Hepatocyte (in vitro differentiated cells): Measurements from ENCODE around the gene NFIA. TPM values are rescaled to one million over a fixed set of nuclear protein-coding genes. Genes with fewer than 3 reads are reported as not detected.

Source experiments
- DNase-seq: peaks from one replicate; pipeline ENCODE4 v3.0.0-alpha.2; 2016; ENCODE audit warnings: low spot score
- H2AFZ ChIP-seq: fragments of 200-600 bp; sonication (generic); 2 replicates; pipeline ENCODE4 v1.6.0; 2016; ENCODE audit warnings: antibody characterized with exemption, mild to moderate bottlenecking
- H3K27ac ChIP-seq: fragments of 200-600 bp; sonication (generic); 2 replicates; pipeline ENCODE4 v1.5.1; 2016; ENCODE audit warnings: mild to moderate bottlenecking
- H3K27me3 ChIP-seq: fragments of 200-600 bp; sonication (generic); 2 replicates; pipeline ENCODE4 v1.6.1; 2016
- H3K36me3 ChIP-seq: fragments of 200-600 bp; sonication (generic); replicated peaks from 2 replicates; pipeline ENCODE4 v1.5.1; 2016; ENCODE audit warnings: low read depth; ENCODE audit not compliant: insufficient read depth
- H3K4me1 ChIP-seq: fragments of 200-600 bp; sonication (generic); 2 replicates; pipeline ENCODE4 v1.5.1; 2016; ENCODE audit warnings: mild to moderate bottlenecking, moderate library complexity; ENCODE audit not compliant: insufficient read depth
- H3K4me2 ChIP-seq: fragments of 200-600 bp; sonication (generic); 2 replicates; pipeline ENCODE4 v1.6.0; 2016
- H3K4me3 ChIP-seq: fragments of 200-600 bp; sonication (generic); 2 replicates; pipeline ENCODE4 v1.5.1; 2016; ENCODE audit warnings: mild to moderate bottlenecking
- H3K79me2 ChIP-seq: fragments of 200-600 bp; sonication (generic); 2 replicates; pipeline ENCODE4 v1.6.0; 2017; ENCODE audit warnings: mild to moderate bottlenecking
- H3K9me2 ChIP-seq: fragments of 200-600 bp; sonication (generic); replicated peaks from 2 replicates; pipeline ENCODE4 v1.6.0; 2017; ENCODE audit warnings: mild to moderate bottlenecking; ENCODE audit not compliant: insufficient read depth
- H3K9me3 ChIP-seq: fragments of 200-600 bp; sonication (generic); 2 replicates; pipeline ENCODE4 v1.5.1; 2016; ENCODE audit warnings: low read depth, mild to moderate bottlenecking
- H4K20me1 ChIP-seq: fragments of 200-600 bp; sonication (generic); 2 replicates; pipeline ENCODE4 v1.6.0; 2016; ENCODE audit warnings: mild to moderate bottlenecking; ENCODE audit not compliant: insufficient read depth, poor library complexity, severe bottlenecking
- EZH2 ChIP-seq: fragments of 200-600 bp; sonication (generic); IDR thresholded peaks from 2 replicates; pipeline ENCODE4 v1.6.1; 2016; ENCODE audit warnings: antibody characterized with exemption, mild to moderate bottlenecking, borderline replicate concordance
- EZH2phosphoT487 ChIP-seq: fragments of 200-600 bp; sonication (generic); IDR thresholded peaks from one replicate; pipeline ENCODE4 v1.6.1; 2018; ENCODE audit warnings: antibody characterized with exemption, mild to moderate bottlenecking, low read depth, moderate library complexity; ENCODE audit not compliant: unreplicated experiment, severe bottlenecking
- WGBS: methylation state at CpG from one replicate; pipeline ENCODE4 v1.1.6; 2016; ENCODE audit warnings: low lambda C conversion rate; ENCODE audit errors: missing lambda C conversion rate; 5-methylcytosine and 5-hydroxymethylcytosine counted together
- polyA plus RNA-seq: library from polyadenylated mRNA; unstranded; fragments of >200 nt; fragmentation: Nextera tagmentation; extraction: Ambion mirVana; gene quantifications from 2 replicates; pipeline ENCODE4 v1.2.1, GENCODE V29; 2016
- total RNA-seq: library from RNA; depleted of rRNA; stranded (reverse); fragments of >200 nt; gene quantifications from 2 replicates; pipeline ENCODE4 v1.2.3, GENCODE V29; 2014
- TF ChIP-seq, protein P1 (sequence below): fragments of 200-600 bp; sonication (generic); IDR thresholded peaks from 2 replicates; pipeline ENCODE4 v1.5.1; 2016; ENCODE audit warnings: antibody characterized with exemption, mild to moderate bottlenecking; ENCODE audit not compliant: poor library complexity

Gene NFIA
- total and polyA plus RNA-seq, 2 experiments from 2014 or later = 15.1 to 18.2 TPM

DNA sequence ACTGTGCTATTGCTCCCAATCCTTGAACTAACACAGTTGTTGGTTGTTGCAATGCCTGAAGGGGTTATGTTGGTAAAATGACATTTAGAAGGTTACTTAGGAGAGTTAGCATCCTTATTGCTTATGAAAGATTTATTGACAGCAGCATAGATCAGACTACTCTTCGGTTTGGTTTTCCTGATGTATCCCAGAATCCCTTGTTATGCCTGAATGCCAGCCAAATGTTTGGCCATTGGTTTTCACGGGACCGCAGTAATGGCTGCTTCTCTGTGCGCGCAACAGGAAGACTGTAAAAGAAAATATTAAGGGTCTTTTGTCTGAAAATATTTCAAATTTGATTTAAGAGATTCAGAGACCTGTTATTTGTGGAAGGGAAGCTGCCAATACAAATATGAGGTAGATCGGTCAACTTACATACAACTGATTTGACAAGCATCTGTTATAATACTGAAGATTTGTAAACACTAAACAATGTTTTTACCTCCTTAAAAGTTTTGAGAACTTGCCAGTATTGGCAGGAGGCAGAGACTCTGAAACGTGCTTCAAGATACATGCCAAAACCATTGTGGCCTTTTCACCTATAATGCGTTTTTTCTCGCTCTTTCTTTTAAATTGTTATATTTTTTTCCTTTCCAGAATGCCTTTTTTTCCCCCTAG lies 8.3 kb downstream of the NFIA start:
- Histone ChIP-seq H3K27ac (no peak overlapping the region), H3K4me1 (no peaks in the 10 kb centered on the region)

DNA sequence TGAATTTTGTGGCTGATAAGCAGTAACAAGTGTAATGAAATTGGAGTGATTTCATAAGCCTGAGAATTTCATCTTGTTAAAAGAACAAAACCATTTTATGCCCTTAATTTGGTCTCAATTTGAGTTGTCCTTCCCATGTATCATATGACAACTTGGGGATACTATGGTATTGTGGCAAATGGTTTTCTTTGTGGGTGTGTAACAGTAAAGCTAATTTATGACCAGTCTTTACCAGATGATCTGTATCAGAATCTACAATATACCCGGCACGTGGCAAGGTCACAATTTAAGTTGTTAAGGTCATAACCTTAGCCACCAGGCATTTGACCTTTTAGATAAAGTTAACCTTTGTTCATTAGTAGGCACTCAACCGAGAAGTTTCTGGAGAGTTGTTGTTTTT lies 9.1 kb downstream of the NFIA start:
- no peak overlapping the region for H2AFZ ChIP-seq
- no peak for DNase-seq
- peaks cover 94% of the 10 kb centered on the region for H3K79me2 ChIP-seq
- H3K4me2 ChIP-seq = no peak overlapping the region
- no peaks in the 10 kb centered on the region for H3K9me3 ChIP-seq
- no peak overlapping the region for H3K4me3 ChIP-seq
- no peaks in the 10 kb centered on the region for H3K4me1 ChIP-seq
- TF ChIP-seq, protein P1, sequence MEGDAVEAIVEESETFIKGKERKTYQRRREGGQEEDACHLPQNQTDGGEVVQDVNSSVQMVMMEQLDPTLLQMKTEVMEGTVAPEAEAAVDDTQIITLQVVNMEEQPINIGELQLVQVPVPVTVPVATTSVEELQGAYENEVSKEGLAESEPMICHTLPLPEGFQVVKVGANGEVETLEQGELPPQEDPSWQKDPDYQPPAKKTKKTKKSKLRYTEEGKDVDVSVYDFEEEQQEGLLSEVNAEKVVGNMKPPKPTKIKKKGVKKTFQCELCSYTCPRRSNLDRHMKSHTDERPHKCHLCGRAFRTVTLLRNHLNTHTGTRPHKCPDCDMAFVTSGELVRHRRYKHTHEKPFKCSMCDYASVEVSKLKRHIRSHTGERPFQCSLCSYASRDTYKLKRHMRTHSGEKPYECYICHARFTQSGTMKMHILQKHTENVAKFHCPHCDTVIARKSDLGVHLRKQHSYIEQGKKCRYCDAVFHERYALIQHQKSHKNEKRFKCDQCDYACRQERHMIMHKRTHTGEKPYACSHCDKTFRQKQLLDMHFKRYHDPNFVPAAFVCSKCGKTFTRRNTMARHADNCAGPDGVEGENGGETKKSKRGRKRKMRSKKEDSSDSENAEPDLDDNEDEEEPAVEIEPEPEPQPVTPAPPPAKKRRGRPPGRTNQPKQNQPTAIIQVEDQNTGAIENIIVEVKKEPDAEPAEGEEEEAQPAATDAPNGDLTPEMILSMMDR = no peak
- TF ChIP-seq EZH2 (no peak), EZH2phosphoT487 (no peak)
- 35% methylated on average over 3 of the region's 3 CpGs for WGBS
- H3K9me2 ChIP-seq = no peaks in the 10 kb centered on the region
- no peaks in the 10 kb centered on the region for H4K20me1 ChIP-seq
- no peak overlapping the region for H3K27ac ChIP-seq
- no peaks in the 10 kb centered on the region for H3K36me3 ChIP-seq
- no peaks in the 10 kb centered on the region for H3K27me3 ChIP-seq

More for the DNA sequence above, 8.3 kb downstream of the NFIA start:
- TF ChIP-seq EZH2 (no peak), EZH2phosphoT487 (no peak)
- TF ChIP-seq, protein P1 = no peak
- Histone ChIP-seq H3K9me2 (no peaks in the 10 kb centered on the region), H3K27me3 (no peaks in the 10 kb centered on the region), H3K4me3 (no peak overlapping the region), H3K4me2 (no peak overlapping the region), H3K36me3 (no peaks in the 10 kb centered on the region), H3K79me2 (peaks cover 96% of the 10 kb centered on the region), H3K9me3 (no peaks in the 10 kb centered on the region), H4K20me1 (no peaks in the 10 kb centered on the region), H2AFZ (no peak overlapping the region)
- 91% methylated on average over 9 of the region's 9 CpGs for WGBS
- no peak for DNase-seq

DNA sequence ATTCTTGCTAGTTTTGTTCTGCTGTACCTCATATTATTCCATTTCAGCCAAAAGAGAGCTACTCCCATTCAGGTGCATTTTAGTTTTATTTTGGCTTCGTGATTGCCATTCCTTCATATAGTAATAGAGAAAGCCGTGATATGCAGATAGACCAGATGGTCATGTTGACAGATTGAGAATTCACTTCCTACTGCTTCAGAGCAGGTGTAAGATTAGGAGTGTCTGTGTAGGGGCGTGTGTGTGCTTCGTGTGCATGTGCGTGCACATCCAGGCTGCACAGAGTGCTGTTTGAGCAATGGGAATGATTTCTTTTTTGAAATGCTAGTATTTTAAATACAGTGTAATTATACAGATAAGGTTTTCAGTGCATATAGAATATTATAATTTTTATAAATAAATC lies 10.3 kb downstream of the NFIA start:
- H3K9me3 ChIP-seq = no peaks in the 10 kb centered on the region
- TF ChIP-seq, protein P1 = no peak
- TF ChIP-seq EZH2 (no peak), EZH2phosphoT487 (no peak)
- no peaks in the 10 kb centered on the region for H4K20me1 ChIP-seq
- H3K79me2 ChIP-seq = peaks cover 94% of the 10 kb centered on the region
- H3K36me3 ChIP-seq = no peaks in the 10 kb centered on the region
- H3K4me1 ChIP-seq = no peaks in the 10 kb centered on the region
- no peak overlapping the region for H2AFZ ChIP-seq
- H3K4me3 ChIP-seq = no peak overlapping the region
- H3K4me2 ChIP-seq = no peak overlapping the region
- H3K9me2 ChIP-seq = no peaks in the 10 kb centered on the region
- H3K27ac ChIP-seq = no peak overlapping the region
- no peaks in the 10 kb centered on the region for H3K27me3 ChIP-seq
- DNase-seq = no peak
- 92% methylated on average over 5 of the region's 5 CpGs for WGBS
